Tibial nerve (tissue), 4 donors: Measurements from ENCODE around the gene KLK8. TPM values are rescaled to one million over a fixed set of nuclear protein-coding genes. Genes with fewer than 3 reads are reported as not detected.

Experiments
- DNase-seq, 2 donors: peaks; one replicate each; pipeline ENCODE4 v3.0.0-alpha.2; 2019; ENCODE audit warnings: low spot score in 2 of 2
- H3K27ac ChIP-seq, 4 donors: fragments of 200-600 bp; sonication (generic) in 3 of 4; one replicate each; pipeline ENCODE4 v1.5.1; 2017 to 2019; ENCODE audit warnings: mild to moderate bottlenecking in 1 of 4
- H3K27me3 ChIP-seq, 2 donors: fragments of 200-600 bp; sonication (generic) in 1 of 2; one replicate each; pipeline versions ENCODE4 v1.5.1 to v1.6.0; 2017 to 2019
- H3K36me3 ChIP-seq, 3 donors: fragments of 200-600 bp; sonication (generic); one replicate each; pipeline ENCODE4 v1.5.1; 2018 to 2019
- H3K4me1 ChIP-seq, 4 donors: fragments of 200-600 bp; sonication (generic) in 3 of 4; one replicate each; pipeline ENCODE4 v1.5.1; 2017 to 2019
- H3K4me3 ChIP-seq, 4 donors: fragments of 200-600 bp; sonication (generic) in 3 of 4; one replicate each; pipeline ENCODE4 v1.5.1; 2017 to 2019; ENCODE audit warnings: mild to moderate bottlenecking in 1 of 4, moderate library complexity in 1 of 4
- H3K9me3 ChIP-seq, 4 donors: fragments of 200-600 bp; sonication (generic) in 3 of 4; one replicate each; pipeline ENCODE4 v1.5.1; 2017 to 2019
- CTCF ChIP-seq, 5 experiments: fragments of 200-600 bp in 3 of 5; fragments of 450-650 bp in 2 of 5; sonication (generic) in 3 of 5; IDR thresholded peaks; one replicate each; pipeline ENCODE4 v1.5.1; 2016 to 2019; ENCODE audit warnings: antibody characterized with exemption in 5 of 5, mild to moderate bottlenecking in 3 of 5, moderate library complexity in 2 of 5
- EP300 ChIP-seq, 2 donors: sonication (generic); formaldehyde crosslinking; IDR thresholded peaks; one replicate each; pipeline ENCODE4 v1.6.1; 2017; ENCODE audit warnings: antibody characterized with exemption in 2 of 2, mild to moderate bottlenecking in 1 of 2
- POLR2A ChIP-seq, 2 donors: fragments of 450-650 bp; IDR thresholded peaks; one replicate each; pipeline ENCODE4 v1.6.1; 2017; ENCODE audit warnings: antibody characterized with exemption in 2 of 2, mild to moderate bottlenecking in 2 of 2, moderate library complexity in 2 of 2
- WGBS, 2 donors: methylation state at CpG; one replicate each; pipeline ENCODE4 v1.1.5; 2018; 5-methylcytosine and 5-hydroxymethylcytosine counted together
- total RNA-seq, 4 donors: library from RNA; depleted of rRNA; stranded (reverse); fragments of >200 nt; gene quantifications; one replicate each; pipeline ENCODE4 v1.1.0, GENCODE V29; 2016

The KLK8 gene
- total RNA-seq, 4 donors from 2014 or later: 1.6 to 2.2 (median 1.9) TPM; not detected in 1

GRCh38 chr19:50981587-50982146 lies 19.7 kb downstream of the KLK8 start:
- Histone ChIP-seq H3K4me3 (no peak overlapping the region), H3K36me3 (no peaks in the 10 kb centered on the region), H3K4me1 (no peaks in the 10 kb centered on the region), H3K27me3 (no peaks in the 10 kb centered on the region), H3K27ac (no peak overlapping the region), H3K9me3 (peaks cover 0 to 8% (median 0%) of the 10 kb centered on the region in 4 donors)
- no peak for DNase-seq
- 60 to 74% methylated on average over 11 of the region's 11 CpGs for WGBS, 2 donors
- no peak for TF ChIP-seq POLR2A (IDR thresholded peaks at IDR 0.05)
- TF ChIP-seq CTCF (IDR thresholded peaks at IDR 0.05): no peak
- no peak for TF ChIP-seq EP300 (IDR thresholded peaks at IDR 0.05)

GRCh38 chr19:50980208-50980607 lies 21.2 kb downstream of the KLK8 start:
- H3K4me3 ChIP-seq: no peak overlapping the region
- no peaks in the 10 kb centered on the region for H3K4me1 ChIP-seq
- 67 to 68% methylated on average over 11 to 13 of the region's 13 CpGs for WGBS, 2 donors
- DNase-seq: no peak
- TF ChIP-seq POLR2A (IDR thresholded peaks at IDR 0.05) (no peak), EP300 (IDR thresholded peaks at IDR 0.05) (no peak), CTCF (IDR thresholded peaks at IDR 0.05) (no peak)
- H3K36me3 ChIP-seq: no peaks in the 10 kb centered on the region
- H3K9me3 ChIP-seq: peaks cover 0 to 3% (median 0%) of the 10 kb centered on the region in 4 donors
- H3K27me3 ChIP-seq: no peaks in the 10 kb centered on the region
- H3K27ac ChIP-seq: no peak overlapping the region

- 15 to 40% methylated on average over 7 to 8 of the region's 8 CpGs for WGBS, 2 donors
- H3K9me3 ChIP-seq: peaks cover 0 to 3% (median 0%) of the 10 kb centered on the region in 4 donors
- H3K4me3 ChIP-seq: no peak overlapping the region
- H3K36me3 ChIP-seq: no peaks in the 10 kb centered on the region
- no peak overlapping the region for H3K27ac ChIP-seq
- H3K4me1 ChIP-seq: no peaks in the 10 kb centered on the region
- H3K27me3 ChIP-seq: no peaks in the 10 kb centered on the region
- DNase-seq: no peak
- TF ChIP-seq EP300 (IDR thresholded peaks at IDR 0.05) (no peak), CTCF (IDR thresholded peaks at IDR 0.05) (no peak), POLR2A (IDR thresholded peaks at IDR 0.05) (no peak)
Measured at GRCh38 chr19:50979758-50980157, 21.6 kb downstream of the KLK8 start.

GRCh38 chr19:50978772-50979390 lies 22.5 kb downstream of the KLK8 start:
- no peaks in the 10 kb centered on the region for H3K9me3 ChIP-seq
- no peaks in the 10 kb centered on the region for H3K4me1 ChIP-seq
- no peaks in the 10 kb centered on the region for H3K36me3 ChIP-seq
- H3K27me3 ChIP-seq: no peaks in the 10 kb centered on the region
- no peak overlapping the region for H3K4me3 ChIP-seq
- 55 to 61% methylated on average over 5 of the region's 5 CpGs for WGBS, 2 donors
- no peak for DNase-seq
- TF ChIP-seq CTCF (IDR thresholded peaks at IDR 0.05) (no peak), POLR2A (IDR thresholded peaks at IDR 0.05) (no peak), EP300 (IDR thresholded peaks at IDR 0.05) (no peak)
- H3K27ac ChIP-seq: no peak overlapping the region

GRCh38 chr19:50977626-50978025 lies 23.8 kb downstream of the KLK8 start:
- H3K4me3 ChIP-seq: no peak overlapping the region
- no peak overlapping the region for H3K27ac ChIP-seq
- H3K9me3 ChIP-seq: no peaks in the 10 kb centered on the region
- WGBS, 2 donors: 52 to 53% methylated on average over 4 of the region's 4 CpGs
- DNase-seq: no peak
- TF ChIP-seq CTCF (IDR thresholded peaks at IDR 0.05): no peak
- TF ChIP-seq EP300 (IDR thresholded peaks at IDR 0.05): no peak
- no peak for TF ChIP-seq POLR2A (IDR thresholded peaks at IDR 0.05)
- no peaks in the 10 kb centered on the region for H3K27me3 ChIP-seq
- no peaks in the 10 kb centered on the region for H3K36me3 ChIP-seq
- no peaks in the 10 kb centered on the region for H3K4me1 ChIP-seq
